ENCODE measurements around the gene KHDC4.

GRCh38 chr1:155890251-155890650 lies 44.0 kb downstream of the KHDC4 start:
- no peak for TF ChIP-seq YY1 (IDR thresholded peaks at IDR 0.05; ENCODE audit: insufficient read depth, insufficient read length)
- TF ChIP-seq SUZ12 (IDR thresholded peaks at IDR 0.05; ENCODE audit: extremely low read depth, insufficient read depth, insufficient read length), result no peak
